GM13977 (cell line): ENCODE measurements around the gene IL1A.
A peak's percentile ranks its signal among the peaks of the same experiment; 100 is the strongest.

ENCODE experiments used
- DNase-seq: peaks from one replicate; pipeline ENCODE4 v3.0.0; 2012; ENCODE audit warnings: low spot score
- in situ Hi-C: fragments of 300-500 bp; cut with MboI; formaldehyde crosslinking; loops from one replicate; pipeline ENCODE4 v1.12.0; 2022; ENCODE audit warnings: low sequenced_read_pairs, low pct_unique_long_range_greater_than_20kb, mixed read lengths, inconsistent platforms; ENCODE audit not compliant: unreplicated experiment
- TF ChIP-seq, protein P1 (sequence below): IDR thresholded peaks from 2 replicates; pipeline ENCODE4 v1.5.1; 2012; ENCODE audit warnings: mild to moderate bottlenecking, control low read depth; ENCODE audit not compliant: insufficient read depth; ENCODE audit errors: extremely low read depth, missing control alignments

The IL1A gene

GRCh38 chr2:112809112-112809511 is 24.8 kb upstream of the IL1A start:
- in situ Hi-C loops: no loop called here
- TF ChIP-seq, protein P1, sequence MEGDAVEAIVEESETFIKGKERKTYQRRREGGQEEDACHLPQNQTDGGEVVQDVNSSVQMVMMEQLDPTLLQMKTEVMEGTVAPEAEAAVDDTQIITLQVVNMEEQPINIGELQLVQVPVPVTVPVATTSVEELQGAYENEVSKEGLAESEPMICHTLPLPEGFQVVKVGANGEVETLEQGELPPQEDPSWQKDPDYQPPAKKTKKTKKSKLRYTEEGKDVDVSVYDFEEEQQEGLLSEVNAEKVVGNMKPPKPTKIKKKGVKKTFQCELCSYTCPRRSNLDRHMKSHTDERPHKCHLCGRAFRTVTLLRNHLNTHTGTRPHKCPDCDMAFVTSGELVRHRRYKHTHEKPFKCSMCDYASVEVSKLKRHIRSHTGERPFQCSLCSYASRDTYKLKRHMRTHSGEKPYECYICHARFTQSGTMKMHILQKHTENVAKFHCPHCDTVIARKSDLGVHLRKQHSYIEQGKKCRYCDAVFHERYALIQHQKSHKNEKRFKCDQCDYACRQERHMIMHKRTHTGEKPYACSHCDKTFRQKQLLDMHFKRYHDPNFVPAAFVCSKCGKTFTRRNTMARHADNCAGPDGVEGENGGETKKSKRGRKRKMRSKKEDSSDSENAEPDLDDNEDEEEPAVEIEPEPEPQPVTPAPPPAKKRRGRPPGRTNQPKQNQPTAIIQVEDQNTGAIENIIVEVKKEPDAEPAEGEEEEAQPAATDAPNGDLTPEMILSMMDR: no peak
- no peak for DNase-seq

- TF ChIP-seq, protein P1: no peak
Measured at GRCh38 chr2:112807233-112807807, 23.0 kb upstream of the IL1A start.

DNA sequence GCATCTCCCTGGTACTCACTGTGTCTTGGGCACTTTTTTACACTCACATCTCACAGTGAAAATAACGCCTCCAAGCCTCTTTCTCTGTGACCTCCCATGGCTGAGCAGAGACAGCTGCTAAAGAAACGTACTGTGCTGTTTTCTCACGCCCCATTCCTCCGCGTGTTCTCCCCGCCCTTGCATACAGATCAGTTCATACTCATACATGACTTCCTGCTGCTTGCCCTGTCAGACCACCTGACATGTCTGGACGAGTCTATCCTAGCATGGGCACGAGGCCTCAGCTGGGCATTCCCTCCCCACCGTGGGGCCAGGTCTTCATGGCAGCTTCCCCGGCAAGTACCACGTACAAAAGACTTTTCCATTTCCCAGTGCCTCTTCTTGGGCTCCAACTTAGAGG is 21.2 kb upstream of the IL1A start:
- peak; percentile 33 for DNase-seq
- in situ Hi-C loops: no loop called here
- TF ChIP-seq, protein P1: no peak

More at GRCh38 chr2:112807233-112807807, 23.0 kb upstream of the IL1A start:
- in situ Hi-C loops: no loop called here
- DNase-seq: no peak

DNA sequence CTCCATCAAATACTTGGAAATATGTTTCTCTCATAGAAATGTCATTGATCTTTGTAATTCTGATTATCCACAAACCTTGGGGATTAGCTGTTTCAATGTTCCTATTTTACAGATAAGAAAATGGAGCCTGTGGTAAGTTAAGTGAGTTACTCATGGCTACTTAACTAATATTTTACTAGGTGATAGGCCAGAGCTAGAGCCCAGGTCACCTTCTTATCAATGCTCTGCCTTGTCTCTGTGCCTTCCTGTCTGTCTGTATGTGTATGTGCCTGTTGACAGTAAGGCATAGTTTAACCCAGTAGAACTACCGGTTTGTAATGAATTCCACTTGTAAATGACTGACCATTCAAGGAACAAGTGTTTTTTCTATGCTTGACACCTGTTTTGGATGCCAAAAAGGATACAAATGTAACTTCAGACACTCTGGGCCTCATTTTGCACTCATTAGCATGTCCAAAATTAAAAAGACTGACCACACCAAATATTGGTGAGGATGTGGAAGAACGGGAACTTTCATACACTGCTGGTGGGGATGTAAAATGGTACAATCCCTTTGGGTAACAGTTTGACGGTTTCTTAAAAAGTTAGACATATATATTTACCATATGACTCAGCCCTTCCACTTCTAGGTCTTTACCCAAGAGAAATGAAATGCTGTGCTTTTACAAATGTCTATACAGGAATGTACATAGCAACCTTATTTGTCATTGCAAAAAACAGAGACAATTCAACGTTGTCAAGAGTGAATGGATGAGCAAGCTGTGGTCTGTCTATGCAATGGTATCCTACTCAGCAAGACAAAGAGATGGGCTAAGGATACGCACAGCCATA is 19.6 kb upstream of the IL1A start:
- peak; percentile 38 for DNase-seq

GRCh38 chr2:112800881-112801583 is 16.7 kb upstream of the IL1A start:
- in situ Hi-C loops: no loop called here
- TF ChIP-seq, protein P1: no peak

More for the DNA sequence above, 19.6 kb upstream of the IL1A start:
- TF ChIP-seq, protein P1: no peak
- in situ Hi-C loops: no loop called here

More at GRCh38 chr2:112800881-112801583, 16.7 kb upstream of the IL1A start:
- DNase-seq: no peak
